Calu3 (cell line): ENCODE measurements around the gene MAP3K4. TPM values are rescaled to one million over a fixed set of nuclear protein-coding genes. Genes with fewer than 3 reads are reported as not detected.

Experiments
- BruUV-seq: library from RNA; stranded (reverse); fragments of 400-500 nt; replicated peaks from 2 replicates; lab custom pipeline; 2021; lab: Mats Ljungman, UMichigan
- CTCF ChIA-PET: fragments of 300-600 bp; sonication (Branson Sonifier 250); formaldehyde crosslinking; loops from one replicate; lab custom pipeline; 2022; ENCODE audit warnings: antibody characterized with exemption; lab: Charles Lee
- DNase-seq: peaks from one replicate; pipeline ENCODE4 v3.0.0; 2022
- H3K27ac Mint-ChIP-seq: one replicate; pipeline ENCODE4 v1.8.0; 2022; ENCODE audit warnings: mixed read lengths; ENCODE audit not compliant: unreplicated experiment
- H3K27me3 Mint-ChIP-seq: one replicate; pipeline ENCODE4 v1.8.0; 2022; ENCODE audit warnings: mixed read lengths; ENCODE audit not compliant: unreplicated experiment
- H3K36me3 Mint-ChIP-seq: one replicate; pipeline ENCODE4 v1.8.0; 2022; ENCODE audit warnings: mild to moderate bottlenecking, moderate library complexity, mixed read lengths; ENCODE audit not compliant: insufficient read depth, unreplicated experiment
- H3K4me1 Mint-ChIP-seq: one replicate; pipeline ENCODE4 v1.8.0; 2022; ENCODE audit warnings: mild to moderate bottlenecking, low read depth, mixed read lengths; ENCODE audit not compliant: unreplicated experiment
- H3K4me3 Mint-ChIP-seq: one replicate; pipeline ENCODE4 v1.8.0; 2022; ENCODE audit warnings: mild to moderate bottlenecking, low read depth, moderate library complexity, mixed read lengths; ENCODE audit not compliant: unreplicated experiment
- H3K9me3 Mint-ChIP-seq: one replicate; pipeline ENCODE4 v1.8.0; 2022; ENCODE audit warnings: low read depth, mixed read lengths; ENCODE audit not compliant: unreplicated experiment
- intact Hi-C: fragments of 100-400 bp; cut with micrococcal nuclease; formaldehyde crosslinking; loops from one replicate; pipeline ENCODE4 v1.10.0; 2022; ENCODE audit not compliant: unreplicated experiment
- total RNA-seq: library from RNA; stranded (reverse); gene quantifications from 2 replicates; pipeline ENCODE4 v1.2.3, GENCODE V29; 2022
- TF ChIP-seq, protein P1 (sequence below): fragments of 200-600 bp; IDR thresholded peaks from one replicate; pipeline ENCODE4 v1.8.0; 2022; ENCODE audit warnings: antibody characterized with exemption; ENCODE audit not compliant: unreplicated experiment

The MAP3K4 gene
- total RNA-seq, 1 experiment from 2014 or later = 62.2 TPM

DNA sequence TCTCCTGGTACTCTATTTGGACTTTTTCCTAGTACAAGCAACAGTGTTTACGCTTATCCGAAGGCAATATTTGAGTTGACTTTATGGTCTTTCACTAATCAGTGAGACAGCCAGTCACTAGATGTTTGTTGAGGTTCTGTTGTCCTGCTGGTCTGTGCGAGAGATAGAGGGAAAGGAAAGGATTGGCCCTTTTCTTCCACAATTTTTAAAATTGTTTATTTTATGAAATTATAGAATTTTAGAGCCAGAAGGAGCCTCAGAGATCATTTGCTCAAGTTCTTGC lies 44.4 kb downstream of the MAP3K4 start:
- BruUV-seq = no TSS peak
- H3K27me3 Mint-ChIP-seq = no peaks in the 10 kb centered on the region
- no peak overlapping the region for H3K27ac Mint-ChIP-seq
- CTCF ChIA-PET = no interaction called here
- peaks cover 19% of the 10 kb centered on the region for H3K36me3 Mint-ChIP-seq
- no peak for DNase-seq
- no peak overlapping the region for H3K4me3 Mint-ChIP-seq
- no peaks in the 10 kb centered on the region for H3K9me3 Mint-ChIP-seq
- intact Hi-C loops = no loop called here
- peaks cover 27% of the 10 kb centered on the region for H3K4me1 Mint-ChIP-seq
- TF ChIP-seq, protein P1, sequence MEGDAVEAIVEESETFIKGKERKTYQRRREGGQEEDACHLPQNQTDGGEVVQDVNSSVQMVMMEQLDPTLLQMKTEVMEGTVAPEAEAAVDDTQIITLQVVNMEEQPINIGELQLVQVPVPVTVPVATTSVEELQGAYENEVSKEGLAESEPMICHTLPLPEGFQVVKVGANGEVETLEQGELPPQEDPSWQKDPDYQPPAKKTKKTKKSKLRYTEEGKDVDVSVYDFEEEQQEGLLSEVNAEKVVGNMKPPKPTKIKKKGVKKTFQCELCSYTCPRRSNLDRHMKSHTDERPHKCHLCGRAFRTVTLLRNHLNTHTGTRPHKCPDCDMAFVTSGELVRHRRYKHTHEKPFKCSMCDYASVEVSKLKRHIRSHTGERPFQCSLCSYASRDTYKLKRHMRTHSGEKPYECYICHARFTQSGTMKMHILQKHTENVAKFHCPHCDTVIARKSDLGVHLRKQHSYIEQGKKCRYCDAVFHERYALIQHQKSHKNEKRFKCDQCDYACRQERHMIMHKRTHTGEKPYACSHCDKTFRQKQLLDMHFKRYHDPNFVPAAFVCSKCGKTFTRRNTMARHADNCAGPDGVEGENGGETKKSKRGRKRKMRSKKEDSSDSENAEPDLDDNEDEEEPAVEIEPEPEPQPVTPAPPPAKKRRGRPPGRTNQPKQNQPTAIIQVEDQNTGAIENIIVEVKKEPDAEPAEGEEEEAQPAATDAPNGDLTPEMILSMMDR = no peak

DNA sequence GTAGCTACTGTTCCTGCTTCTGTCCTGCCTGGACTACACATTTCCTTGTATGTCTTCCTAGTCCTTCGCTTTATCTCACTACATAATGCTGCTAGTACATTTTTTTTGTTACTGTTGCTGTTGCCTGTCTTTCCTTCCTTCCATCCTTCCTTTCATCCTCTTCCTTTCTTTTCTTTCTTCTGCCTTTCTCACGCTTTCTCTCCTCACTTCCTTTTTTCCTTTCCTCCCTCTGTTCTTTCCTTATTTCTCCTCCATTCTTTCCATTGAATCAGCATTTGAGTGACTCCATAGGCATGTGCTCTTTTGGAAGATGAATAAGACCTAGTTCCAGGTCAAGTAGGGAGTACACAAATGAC lies 46.3 kb downstream of the MAP3K4 start:
- TF ChIP-seq, protein P1 = no peak
- H3K4me1 Mint-ChIP-seq = peaks cover 17% of the 10 kb centered on the region
- no peak for DNase-seq
- CTCF ChIA-PET = interaction anchor here (1.0 to 2.5 kb wide), 2 partner anchors 9 to 271 kb away, joined by 3 to 12 read pairs; no protein-coding TSS in a partner anchor
- no TSS peak for BruUV-seq
- peaks cover 19% of the 10 kb centered on the region for H3K36me3 Mint-ChIP-seq
- peak overlapping the region; percentile 45 for H3K27ac Mint-ChIP-seq
- H3K4me3 Mint-ChIP-seq = no peak overlapping the region
- H3K27me3 Mint-ChIP-seq = no peaks in the 10 kb centered on the region
- intact Hi-C loops = no loop called here
- no peaks in the 10 kb centered on the region for H3K9me3 Mint-ChIP-seq

DNA sequence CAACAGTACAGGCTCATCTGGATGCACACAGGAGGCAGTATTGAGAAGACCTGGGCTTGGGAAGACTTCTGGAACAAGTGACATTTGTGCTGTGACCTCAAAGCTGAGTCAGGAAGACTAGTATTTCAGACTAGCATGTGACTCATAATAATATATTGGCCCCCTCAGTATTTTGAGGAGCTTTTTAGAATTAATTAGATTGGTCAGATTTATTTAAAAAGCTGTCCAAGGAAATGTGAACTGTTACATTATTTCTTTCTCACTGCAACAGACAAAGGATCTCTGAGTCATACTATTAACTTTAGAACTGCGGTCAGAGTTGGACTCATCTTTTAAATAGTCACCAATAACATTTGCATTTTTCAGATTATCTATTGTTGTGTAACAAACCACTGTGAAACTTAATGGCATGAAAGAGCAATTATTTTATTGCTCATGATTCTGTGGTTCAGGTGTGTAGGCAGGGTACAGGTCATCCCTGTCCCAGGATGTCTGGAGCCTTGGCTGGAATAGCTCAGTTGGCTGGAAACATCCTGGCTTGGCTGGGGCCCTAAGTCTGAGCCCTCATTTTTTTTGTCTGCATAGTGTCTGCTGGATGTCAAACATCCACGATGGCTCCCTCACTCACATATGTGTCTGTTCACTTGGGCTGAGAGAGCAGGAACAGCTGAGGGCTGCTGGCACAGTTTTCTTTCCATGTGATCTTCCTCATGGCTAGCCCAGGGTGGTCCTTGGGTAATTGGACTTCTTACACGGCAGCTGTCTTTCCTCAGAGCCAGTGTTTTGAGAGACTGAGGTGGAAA lies 46.9 kb downstream of the MAP3K4 start:
- BruUV-seq = no TSS peak
- Mint-ChIP-seq H3K4me1 (peaks cover 17% of the 10 kb centered on the region), H3K27me3 (no peaks in the 10 kb centered on the region), H3K27ac (peak overlapping the region; percentile 45), H3K9me3 (no peaks in the 10 kb centered on the region), H3K4me3 (no peak overlapping the region), H3K36me3 (peaks cover 19% of the 10 kb centered on the region)
- DNase-seq = peak; percentile 6
- intact Hi-C loops = no loop called here
- CTCF ChIA-PET = interaction anchor here (1.0 to 2.5 kb wide), 2 partner anchors 10 to 271 kb away, joined by 3 to 12 read pairs; no protein-coding TSS in a partner anchor
- TF ChIP-seq, protein P1 = no peak

DNA sequence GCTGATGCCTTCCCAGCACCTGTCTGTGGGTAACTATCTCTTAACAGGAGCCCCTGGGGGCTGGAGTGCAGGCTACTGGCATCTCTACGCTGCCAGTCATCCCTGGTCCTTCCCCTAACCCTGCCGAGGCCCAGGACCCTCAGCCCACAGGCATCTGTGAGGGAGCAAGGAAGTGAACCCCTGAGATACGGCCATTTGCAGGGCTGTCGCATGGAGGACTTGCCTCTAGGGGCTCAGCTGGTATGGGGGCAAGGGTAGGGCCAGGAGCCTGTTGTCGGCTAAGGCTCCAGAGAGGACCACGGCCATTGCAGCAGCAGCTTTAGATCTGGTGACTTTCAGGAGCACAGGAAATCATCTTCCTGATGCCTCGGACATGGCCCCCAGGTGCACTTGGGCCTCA lies 49.7 kb downstream of the MAP3K4 start:
- Mint-ChIP-seq H3K9me3 (no peaks in the 10 kb centered on the region), H3K4me3 (no peak overlapping the region), H3K4me1 (peaks cover 9% of the 10 kb centered on the region), H3K27ac (no peak overlapping the region), H3K36me3 (peaks cover 13% of the 10 kb centered on the region), H3K27me3 (no peaks in the 10 kb centered on the region)
- CTCF ChIA-PET = no interaction called here
- no peak for DNase-seq
- no TSS peak for BruUV-seq
- TF ChIP-seq, protein P1 = no peak
- intact Hi-C loops = no loop called here
